ENCODE results near the gene PLA2G4F. TPM values are rescaled to one million over a fixed set of nuclear protein-coding genes. Genes with fewer than 3 reads are reported as not detected.

PLA2G4F gene
- total RNA-seq, 2 donors from 2014 or later, result 1.6 to 2.0 TPM

GRCh38 chr15:42110367-42110766, 46.1 kb downstream of the PLA2G4F start:
- no peak for TF ChIP-seq POLR2A (IDR thresholded peaks at IDR 0.05)
- TF ChIP-seq, protein P1, sequence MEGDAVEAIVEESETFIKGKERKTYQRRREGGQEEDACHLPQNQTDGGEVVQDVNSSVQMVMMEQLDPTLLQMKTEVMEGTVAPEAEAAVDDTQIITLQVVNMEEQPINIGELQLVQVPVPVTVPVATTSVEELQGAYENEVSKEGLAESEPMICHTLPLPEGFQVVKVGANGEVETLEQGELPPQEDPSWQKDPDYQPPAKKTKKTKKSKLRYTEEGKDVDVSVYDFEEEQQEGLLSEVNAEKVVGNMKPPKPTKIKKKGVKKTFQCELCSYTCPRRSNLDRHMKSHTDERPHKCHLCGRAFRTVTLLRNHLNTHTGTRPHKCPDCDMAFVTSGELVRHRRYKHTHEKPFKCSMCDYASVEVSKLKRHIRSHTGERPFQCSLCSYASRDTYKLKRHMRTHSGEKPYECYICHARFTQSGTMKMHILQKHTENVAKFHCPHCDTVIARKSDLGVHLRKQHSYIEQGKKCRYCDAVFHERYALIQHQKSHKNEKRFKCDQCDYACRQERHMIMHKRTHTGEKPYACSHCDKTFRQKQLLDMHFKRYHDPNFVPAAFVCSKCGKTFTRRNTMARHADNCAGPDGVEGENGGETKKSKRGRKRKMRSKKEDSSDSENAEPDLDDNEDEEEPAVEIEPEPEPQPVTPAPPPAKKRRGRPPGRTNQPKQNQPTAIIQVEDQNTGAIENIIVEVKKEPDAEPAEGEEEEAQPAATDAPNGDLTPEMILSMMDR (IDR thresholded peaks at IDR 0.05), result no peak
- Histone ChIP-seq H3K27me3 (no peaks in the 10 kb centered on the region), H3K4me1 (peaks cover 5% of the 10 kb centered on the region), H3K9me3 (no peaks in the 10 kb centered on the region), H3K4me3 (no peak overlapping the region), H3K27ac (no peak overlapping the region), H3K36me3 (replicated peaks in 1 of 2; ENCODE audit: insufficient read depth in 1 of 2, low read depth in 2 of 2) (no peaks in the 10 kb centered on the region)
- ATAC-seq (no peak), DNase-seq (no peak)
- intact Hi-C loops (cut with DNase I), result no loop called here
- 61 to 68% methylated on average over 3 of the region's 3 CpGs for WGBS, 2 donors

DNA sequence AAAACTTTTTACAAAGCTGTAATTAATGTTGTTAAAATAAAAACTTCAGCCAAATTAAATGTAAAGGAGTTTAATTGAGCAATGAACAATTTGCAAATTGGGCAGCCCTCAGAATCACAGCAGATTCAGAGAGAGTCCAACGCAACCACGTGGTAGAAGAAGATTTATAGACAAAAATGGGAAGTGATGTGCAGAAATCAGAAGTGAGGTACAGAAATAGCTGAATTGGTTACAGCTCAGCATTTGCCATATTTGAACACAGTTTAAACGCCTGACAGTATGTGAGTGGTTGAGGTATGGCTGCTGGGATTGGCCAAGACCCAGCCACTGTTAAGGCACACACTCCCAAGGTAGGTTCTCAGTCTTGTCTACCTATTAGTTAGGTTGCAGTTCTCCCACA, 47.6 kb downstream of the PLA2G4F start:
- intact Hi-C loops (cut with DNase I), result no loop called here
- H3K4me1 ChIP-seq, result peaks cover 5% of the 10 kb centered on the region

GRCh38 chr15:42108189-42108588, 48.2 kb downstream of the PLA2G4F start:
- no peaks in the 10 kb centered on the region for H3K36me3 ChIP-seq (replicated peaks in 1 of 2; ENCODE audit: insufficient read depth in 1 of 2, low read depth in 2 of 2)
- TF ChIP-seq, protein P1 (IDR thresholded peaks at IDR 0.05), result no peak
- no peak for TF ChIP-seq POLR2A (IDR thresholded peaks at IDR 0.05)
- peaks cover 5% of the 10 kb centered on the region for H3K4me1 ChIP-seq
- no peak overlapping the region for H3K4me3 ChIP-seq
- ATAC-seq (no peak), DNase-seq (no peak)
- intact Hi-C loops (cut with DNase I), result no loop called here
- no peaks in the 10 kb centered on the region for H3K9me3 ChIP-seq
- H3K27ac ChIP-seq, result no peak overlapping the region
- H3K27me3 ChIP-seq, result no peaks in the 10 kb centered on the region

More for the DNA sequence above, 47.6 kb downstream of the PLA2G4F start:
- no peak overlapping the region for H3K4me3 ChIP-seq
- TF ChIP-seq, protein P1 (IDR thresholded peaks at IDR 0.05), result no peak
- no peak for TF ChIP-seq POLR2A (IDR thresholded peaks at IDR 0.05)
- 66 to 81% methylated on average over 3 of the region's 3 CpGs for WGBS, 2 donors
- H3K27ac ChIP-seq, result no peak overlapping the region
- ATAC-seq (no peak), DNase-seq (no peak)
- no peaks in the 10 kb centered on the region for H3K27me3 ChIP-seq
- no peaks in the 10 kb centered on the region for H3K36me3 ChIP-seq (replicated peaks in 1 of 2; ENCODE audit: insufficient read depth in 1 of 2, low read depth in 2 of 2)
- no peaks in the 10 kb centered on the region for H3K9me3 ChIP-seq

DNA sequence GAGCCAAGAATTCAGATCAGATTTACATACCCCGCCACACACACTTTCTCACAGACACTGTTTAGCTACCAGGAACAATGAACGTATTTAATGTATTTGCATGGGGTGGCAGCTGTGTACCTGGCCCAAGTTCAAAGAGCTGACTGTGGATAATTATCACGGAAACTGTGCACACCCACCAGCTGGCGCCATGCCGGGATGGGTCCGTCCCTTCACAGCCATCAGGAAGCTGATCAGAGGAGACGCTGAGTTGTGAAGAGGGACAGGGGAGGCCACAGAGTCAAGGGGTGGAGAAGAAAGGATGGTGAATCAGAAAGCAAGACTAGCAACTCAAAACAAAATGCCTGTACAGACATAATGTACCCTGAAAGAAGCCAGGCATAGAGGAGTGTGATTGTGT, 49.0 kb downstream of the PLA2G4F start:
- 5 to 10% methylated on average over 7 of the region's 7 CpGs for WGBS, 2 donors

GRCh38 chr15:42106288-42106687, 50.1 kb downstream of the PLA2G4F start:
- TF ChIP-seq, protein P1 (IDR thresholded peaks at IDR 0.05), result no peak
- ATAC-seq (no peak), DNase-seq (no peak)
- no peaks in the 10 kb centered on the region for H3K36me3 ChIP-seq (replicated peaks in 1 of 2; ENCODE audit: insufficient read depth in 1 of 2, low read depth in 2 of 2)
- 64 to 67% methylated on average over 5 of the region's 5 CpGs for WGBS, 2 donors
- peaks cover 5% of the 10 kb centered on the region for H3K4me1 ChIP-seq
- H3K27ac ChIP-seq, result no peak overlapping the region
- H3K27me3 ChIP-seq, result no peaks in the 10 kb centered on the region
- no peak overlapping the region for H3K4me3 ChIP-seq
- no peaks in the 10 kb centered on the region for H3K9me3 ChIP-seq
- intact Hi-C loops (cut with DNase I), result no loop called here

More for the DNA sequence above, 49.0 kb downstream of the PLA2G4F start:
- TF ChIP-seq POLR2A (IDR thresholded peaks at IDR 0.05), result no peak
- TF ChIP-seq, protein P1 (IDR thresholded peaks at IDR 0.05), result no peak
- Histone ChIP-seq H3K27ac (no peak overlapping the region), H3K4me1 (peaks cover 5% of the 10 kb centered on the region), H3K9me3 (no peaks in the 10 kb centered on the region), H3K36me3 (replicated peaks in 1 of 2; ENCODE audit: insufficient read depth in 1 of 2, low read depth in 2 of 2) (no peaks in the 10 kb centered on the region), H3K27me3 (no peaks in the 10 kb centered on the region), H3K4me3 (no peak overlapping the region)
- DNase-seq (peak in 3 of 4 donors; percentile 31 to 68 (median 41)), ATAC-seq (no peak)
- intact Hi-C loops (cut with DNase I), result no loop called here

Measured in body of pancreas (tissue), 4 donors.